Bronchial epithelial cell (primary cell): ENCODE data around the gene RETREG1. TPM values are rescaled to one million over a fixed set of nuclear protein-coding genes. Genes with fewer than 3 reads are reported as not detected.
"Not testable (repeated sequence)": the region's sequence is repeated elsewhere in the genome, so short reads cannot be mapped to it uniquely, and the experiment has no call there.

ENCODE experiments used
- DNase-seq: peaks from one replicate; pipeline ENCODE4 v3.0.0-alpha.2; 2010; ENCODE audit warnings: low read depth
- FAIRE-seq: peaks from 2 replicates; lab custom pipeline; 2011; peaks lifted over from hg19 to GRCh38; lab: Jason Lieb, UNC
- H3K27me3 ChIP-seq: 2 replicates; pipeline ENCODE4 v1.5.1; 2011; ENCODE audit warnings: low read length; ENCODE audit not compliant: control insufficient read depth, insufficient read depth
- H3K36me3 ChIP-seq: 2 replicates; pipeline ENCODE4 v1.5.1; 2011; ENCODE audit warnings: low read length; ENCODE audit not compliant: control insufficient read depth, insufficient read depth
- H3K4me3 ChIP-seq: 2 replicates; pipeline ENCODE4 v1.5.1; 2011; ENCODE audit warnings: mild to moderate bottlenecking, low read depth, low read length, control low read depth
- total RNA-seq: library from RNA; depleted of rRNA; stranded (reverse); fragments of >200 nt; gene quantifications from 2 replicates; pipeline ENCODE4 v1.2.1, GENCODE V29; 2014
- TF ChIP-seq, protein P1 (sequence below): IDR thresholded peaks from 2 replicates; pipeline ENCODE4 v1.5.1; 2011; ENCODE audit warnings: mild to moderate bottlenecking, moderate library complexity, low read length, control low read depth, inconsistent platforms; ENCODE audit not compliant: insufficient read depth, severe bottlenecking

RETREG1 gene
- total RNA-seq, 1 donor from 2014 or later: 0.53 TPM

DNA sequence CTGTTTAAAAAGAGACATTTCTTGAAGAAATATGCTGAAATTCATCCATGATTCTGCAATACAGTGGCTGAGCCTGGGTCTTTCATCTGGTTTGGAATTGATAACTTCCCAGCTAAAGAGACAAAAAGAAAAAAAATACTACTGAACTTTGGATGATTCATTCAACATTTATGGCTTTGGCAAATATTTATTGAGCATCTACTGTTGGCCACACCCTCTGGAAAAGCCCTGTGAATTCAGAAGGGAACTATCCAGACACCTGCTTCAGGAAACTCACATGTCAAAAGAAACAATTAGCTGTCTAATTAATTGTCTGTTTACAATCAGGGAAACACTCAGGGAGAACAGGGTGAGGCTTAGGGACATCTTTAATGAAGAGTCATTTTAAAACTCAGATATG, 133.4 kb downstream of the RETREG1 start:
- Histone ChIP-seq H3K4me3 (no peak overlapping the region), H3K36me3 (no peaks in the 10 kb centered on the region), H3K27me3 (no peaks in the 10 kb centered on the region)
- peak; percentile 59 for DNase-seq
- TF ChIP-seq, protein P1, sequence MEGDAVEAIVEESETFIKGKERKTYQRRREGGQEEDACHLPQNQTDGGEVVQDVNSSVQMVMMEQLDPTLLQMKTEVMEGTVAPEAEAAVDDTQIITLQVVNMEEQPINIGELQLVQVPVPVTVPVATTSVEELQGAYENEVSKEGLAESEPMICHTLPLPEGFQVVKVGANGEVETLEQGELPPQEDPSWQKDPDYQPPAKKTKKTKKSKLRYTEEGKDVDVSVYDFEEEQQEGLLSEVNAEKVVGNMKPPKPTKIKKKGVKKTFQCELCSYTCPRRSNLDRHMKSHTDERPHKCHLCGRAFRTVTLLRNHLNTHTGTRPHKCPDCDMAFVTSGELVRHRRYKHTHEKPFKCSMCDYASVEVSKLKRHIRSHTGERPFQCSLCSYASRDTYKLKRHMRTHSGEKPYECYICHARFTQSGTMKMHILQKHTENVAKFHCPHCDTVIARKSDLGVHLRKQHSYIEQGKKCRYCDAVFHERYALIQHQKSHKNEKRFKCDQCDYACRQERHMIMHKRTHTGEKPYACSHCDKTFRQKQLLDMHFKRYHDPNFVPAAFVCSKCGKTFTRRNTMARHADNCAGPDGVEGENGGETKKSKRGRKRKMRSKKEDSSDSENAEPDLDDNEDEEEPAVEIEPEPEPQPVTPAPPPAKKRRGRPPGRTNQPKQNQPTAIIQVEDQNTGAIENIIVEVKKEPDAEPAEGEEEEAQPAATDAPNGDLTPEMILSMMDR: no peak
- no peak for FAIRE-seq

GRCh38 chr5:16482891-16483290, 133.9 kb downstream of the RETREG1 start:
- no peak for DNase-seq
- Histone ChIP-seq H3K4me3 (no peak overlapping the region), H3K27me3 (no peaks in the 10 kb centered on the region), H3K36me3 (no peaks in the 10 kb centered on the region)
- TF ChIP-seq, protein P1: no peak
- no peak for FAIRE-seq

DNA sequence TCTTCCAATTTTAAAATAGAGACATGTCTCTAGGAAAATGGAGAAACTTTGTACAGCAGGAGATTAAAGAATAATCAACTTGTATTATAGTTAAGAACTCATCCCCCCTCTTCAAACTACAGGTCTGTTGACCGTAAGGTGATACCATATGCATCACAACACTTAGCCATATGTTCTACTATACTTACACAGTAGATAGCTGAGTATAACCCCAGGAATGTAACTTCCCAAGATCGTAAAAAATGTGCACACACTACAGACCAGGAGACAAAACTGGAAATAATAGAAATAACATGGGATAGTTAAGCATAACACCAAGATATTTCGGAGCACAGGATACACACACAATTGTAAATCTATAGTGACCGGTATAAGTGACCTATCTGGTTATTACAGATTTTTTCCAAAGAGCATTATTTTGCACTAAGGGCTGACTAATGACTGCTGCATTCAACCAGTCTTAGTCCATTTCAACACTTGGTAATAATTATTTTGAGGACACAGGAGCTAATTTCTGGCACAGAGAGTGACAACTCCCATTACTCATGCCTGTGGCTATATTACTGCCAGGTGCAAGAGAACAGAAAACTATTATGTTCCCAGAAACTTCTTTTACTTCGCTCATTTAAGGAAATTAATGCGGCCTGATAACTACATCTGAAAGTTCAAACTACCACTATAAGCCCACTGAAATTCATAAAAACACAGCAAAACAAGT, 135.8 kb downstream of the RETREG1 start:
- no peak for FAIRE-seq
- no peak overlapping the region for H3K4me3 ChIP-seq
- TF ChIP-seq, protein P1: no peak
- H3K36me3 ChIP-seq: no peaks in the 10 kb centered on the region
- peak; percentile 33 for DNase-seq
- no peaks in the 10 kb centered on the region for H3K27me3 ChIP-seq

- FAIRE-seq: no peak
- TF ChIP-seq, protein P1: no peak
- H3K27me3 ChIP-seq: no peaks in the 10 kb centered on the region
- H3K4me3 ChIP-seq: no peak overlapping the region
- no peaks in the 10 kb centered on the region for H3K36me3 ChIP-seq
- DNase-seq: no peak
Measured at GRCh38 chr5:16480144-16480543, 136.7 kb downstream of the RETREG1 start.

DNA sequence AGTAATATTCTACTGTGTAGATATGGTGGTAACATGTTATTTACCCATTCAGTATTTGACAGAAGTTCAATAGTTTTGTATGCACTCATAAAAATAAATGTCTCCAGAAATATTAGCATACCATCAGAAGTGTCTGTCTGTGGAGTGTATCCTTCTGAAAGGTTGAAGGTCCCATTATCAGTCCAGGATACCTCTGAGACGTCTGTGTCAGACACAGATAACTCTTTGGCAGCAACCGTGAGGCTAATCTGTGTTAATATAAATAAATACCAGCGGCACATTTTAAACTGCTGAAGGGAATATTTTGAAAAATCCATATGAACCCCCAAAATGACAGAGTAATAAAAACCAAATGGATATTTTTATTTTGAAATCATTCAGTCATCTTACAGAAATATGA, 139.3 kb downstream of the RETREG1 start:
- FAIRE-seq (no peak), DNase-seq (no peak)
- Histone ChIP-seq H3K36me3 (no peaks in the 10 kb centered on the region), H3K4me3 (no peak overlapping the region), H3K27me3 (no peaks in the 10 kb centered on the region)
- TF ChIP-seq, protein P1: no peak

GRCh38 chr5:16476417-16476816, 140.4 kb downstream of the RETREG1 start:
- not testable (repeated sequence) for H3K4me3 ChIP-seq, DNase-seq, H3K27me3 ChIP-seq, H3K36me3 ChIP-seq, FAIRE-seq
